GM18505 (cell line): ENCODE data around the gene SLITRK1.

Source experiments
- ATAC-seq: cut with Tn5 transposase; IDR thresholded peaks from one replicate; pipeline ENCODE4 v1.9.1; 2021; ENCODE audit not compliant: unreplicated experiment
- POLR2A ChIP-seq: IDR thresholded peaks from 4 replicates; pipeline ENCODE4 v1.6.1; 2011; ENCODE audit warnings: borderline replicate concordance; ENCODE audit not compliant: insufficient read depth, insufficient read length; ENCODE audit errors: extremely low read depth

The SLITRK1 gene

GRCh38 chr13:83881917-83882605 is at the start of gene SLITRK1:
Gene SLITRK1, minus strand, starts transcription at chr13:83882474. Its CDS starts 967 bp downstream, at chr13:83881507.
- no peak for TF ChIP-seq POLR2A
- no peak for ATAC-seq

DNA sequence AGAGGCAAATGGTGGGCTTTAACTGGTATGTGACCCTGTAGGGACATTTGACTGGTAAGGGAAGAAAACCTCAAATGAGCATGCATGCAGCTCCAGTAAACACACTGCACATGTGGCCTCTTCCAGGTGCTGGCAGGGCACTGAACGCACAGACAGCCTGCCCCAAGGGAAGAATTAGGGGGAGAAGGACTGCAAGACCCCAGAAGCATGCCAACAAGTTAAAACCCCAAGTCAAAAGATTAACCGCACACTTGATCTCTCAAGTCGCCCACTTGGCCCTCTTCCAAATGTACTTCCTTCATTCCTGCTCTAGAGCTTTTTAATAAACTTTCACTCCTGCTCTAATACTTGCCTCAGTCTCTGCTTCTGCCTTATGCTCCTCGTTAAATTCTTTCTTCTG is 46.9 kb upstream of the SLITRK1 start:
- no peak for ATAC-seq
- TF ChIP-seq POLR2A, result no peak

DNA sequence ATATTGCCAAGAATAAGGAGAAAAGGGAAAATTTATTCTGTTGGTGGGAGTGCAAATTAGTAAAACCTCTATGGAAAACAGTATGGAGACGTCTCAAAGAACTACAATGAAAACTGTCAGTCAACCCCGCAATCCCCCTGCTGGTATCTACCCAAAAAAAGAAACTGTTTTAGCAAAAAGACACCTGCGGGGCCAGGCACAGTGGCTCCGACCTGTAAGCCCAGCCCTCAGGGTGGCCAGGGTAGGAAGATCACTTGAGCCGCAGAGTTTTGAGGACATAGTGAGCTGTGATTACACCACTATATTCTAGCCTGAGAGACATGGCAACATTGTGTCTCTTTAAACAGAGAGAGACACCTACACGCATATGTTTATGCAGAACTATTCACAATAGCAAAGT is 37.5 kb upstream of the SLITRK1 start:
- no peak for ATAC-seq

DNA sequence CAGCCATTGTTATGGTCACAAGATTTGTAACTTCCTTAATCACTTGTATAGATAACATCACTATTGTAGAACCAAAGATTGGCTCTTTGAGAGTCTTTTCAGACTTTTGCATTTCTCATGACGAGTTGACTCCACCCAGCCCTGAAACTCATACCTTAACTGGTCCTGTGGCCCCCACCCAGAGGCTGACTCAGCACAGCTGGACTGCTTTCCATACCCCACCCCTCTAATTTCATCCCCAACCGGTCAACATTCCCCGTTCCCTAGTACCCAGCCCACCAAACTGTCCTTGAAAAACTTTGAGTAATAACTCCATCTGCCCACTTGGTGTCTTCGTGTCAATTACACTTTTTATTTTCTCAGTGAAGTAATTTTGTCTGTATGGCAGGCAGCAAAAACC is 32.1 kb upstream of the SLITRK1 start:
- TF ChIP-seq POLR2A, result no peak
- no peak for ATAC-seq

More for the DNA sequence above, 37.5 kb upstream of the SLITRK1 start:
- no peak for TF ChIP-seq POLR2A

GRCh38 chr13:83907196-83907989 is 25.1 kb upstream of the SLITRK1 start:
- no peak for TF ChIP-seq POLR2A
- ATAC-seq, result no peak

- no peak for ATAC-seq
- TF ChIP-seq POLR2A, result no peak
Measured at GRCh38 chr13:83906240-83906820, 24.1 kb upstream of the SLITRK1 start.

GRCh38 chr13:83905641-83906040 is 23.4 kb upstream of the SLITRK1 start:
- ATAC-seq, result no peak
- TF ChIP-seq POLR2A, result no peak

- TF ChIP-seq POLR2A, result no peak
- no peak for ATAC-seq
Measured at GRCh38 chr13:83895994-83896580, 13.8 kb upstream of the SLITRK1 start.

GRCh38 chr13:83890358-83890757 is 8.1 kb upstream of the SLITRK1 start:
- no peak for ATAC-seq
- TF ChIP-seq POLR2A, result no peak

- no peak for ATAC-seq
- TF ChIP-seq POLR2A, result no peak
Measured at GRCh38 chr13:83884141-83884540, 1.9 kb upstream of the SLITRK1 start.

DNA sequence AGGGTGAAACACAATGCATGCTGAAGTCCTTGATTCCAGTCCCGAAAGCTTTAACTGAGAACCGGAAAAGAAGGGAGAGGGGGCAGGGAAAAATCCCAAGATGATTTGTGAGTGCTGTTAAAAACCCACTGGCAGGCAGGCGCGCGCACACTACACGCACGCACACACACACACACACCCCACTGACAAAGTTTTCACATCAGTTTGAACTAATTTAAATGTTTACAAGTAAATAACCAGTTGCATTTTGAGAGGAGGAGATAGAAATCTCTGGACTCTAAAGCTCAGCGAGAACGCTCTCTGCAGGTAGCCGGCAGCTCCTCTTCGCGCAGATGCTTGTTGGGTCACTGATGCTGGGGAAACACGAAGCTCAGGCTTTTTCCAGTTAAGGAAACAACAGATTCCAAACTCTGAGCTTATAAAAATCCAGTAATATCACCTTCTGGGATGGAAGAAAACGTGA is 818 bp upstream of the SLITRK1 start:
- no peak for TF ChIP-seq POLR2A
- ATAC-seq, result no peak

- ATAC-seq, result no peak
- no peak for TF ChIP-seq POLR2A
Measured at GRCh38 chr13:83882606-83882959, 309 bp upstream of the SLITRK1 start.

DNA sequence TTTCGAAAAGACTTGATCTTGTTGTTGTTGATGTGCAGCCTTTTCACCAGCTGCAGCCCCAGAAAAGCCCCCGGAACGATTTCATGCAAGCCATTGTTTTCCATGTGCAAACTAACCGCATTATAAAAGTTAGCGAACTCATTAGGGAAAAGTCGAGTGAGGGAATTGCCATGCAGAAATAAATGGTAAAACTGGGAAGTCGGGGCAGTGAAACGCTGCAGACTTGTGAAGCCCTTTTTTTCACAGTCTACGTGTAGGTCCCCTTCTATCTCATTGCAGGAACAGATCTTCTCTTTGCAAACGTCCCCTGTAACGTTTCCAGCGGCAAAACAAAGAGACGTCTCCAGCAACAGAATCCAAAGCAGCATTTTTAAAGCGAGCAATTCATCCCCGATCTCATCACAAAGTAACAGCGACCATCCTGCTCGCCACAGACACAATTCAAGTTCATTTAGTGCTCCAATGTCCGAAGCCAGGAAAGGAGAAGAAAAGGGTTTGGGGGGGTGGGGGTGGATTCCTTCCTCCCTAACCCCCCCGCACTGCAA is 1.1 kb downstream of the SLITRK1 start:
- no peak for TF ChIP-seq POLR2A
- ATAC-seq, result no peak

DNA sequence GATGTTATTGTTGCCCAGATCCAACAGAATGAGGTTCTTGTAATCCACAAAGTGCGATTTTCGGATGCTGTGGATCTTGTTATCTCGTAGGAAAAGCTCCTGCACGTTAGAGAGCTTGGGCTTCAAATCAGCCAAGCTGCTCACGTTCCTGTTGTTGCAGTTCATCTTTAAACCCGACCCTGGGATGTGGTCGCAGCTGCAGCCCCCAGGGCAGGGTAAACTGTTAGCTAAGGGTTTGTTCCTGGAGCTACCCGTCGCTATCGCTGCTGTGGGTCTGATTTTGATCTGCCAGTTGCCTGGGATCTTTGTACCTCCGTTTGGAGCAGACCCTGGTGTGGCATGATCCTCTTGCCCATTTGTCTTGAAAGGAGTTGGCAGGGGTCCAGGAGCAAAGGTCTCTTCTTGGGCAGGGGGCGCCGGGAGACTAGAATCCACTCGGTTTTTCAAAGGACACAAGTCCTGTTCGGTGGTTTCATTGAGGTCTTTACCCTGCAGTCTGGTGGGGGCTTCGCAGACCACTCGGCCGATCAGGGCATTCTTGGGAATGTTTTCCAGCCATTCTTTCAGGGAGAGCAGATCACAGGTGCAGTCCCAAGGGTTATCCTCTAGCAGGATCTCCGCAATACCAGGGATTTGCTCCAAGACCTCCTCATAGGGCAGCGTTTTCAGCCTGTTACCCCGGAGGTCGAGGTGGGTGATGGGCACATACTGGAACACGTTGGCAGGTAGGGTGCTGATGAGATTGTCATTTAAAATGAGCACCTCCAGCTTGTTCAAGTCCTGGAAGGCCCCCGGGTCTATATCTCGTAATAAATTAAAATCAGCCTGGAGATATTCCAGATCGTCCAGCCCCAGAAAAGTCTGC is 1.8 kb downstream of the SLITRK1 start:
- no peak for TF ChIP-seq POLR2A
- no peak for ATAC-seq
